ENCODE data around the gene CYTIP.

- TF ChIP-seq GATA3 (IDR thresholded peaks at IDR 0.05; ENCODE audit: low read depth, low read length) (no peak), GATA2 (IDR thresholded peaks at IDR 0.05; ENCODE audit: low read depth, low read length) (no peak)
Measured at GRCh38 chr2:157487747-157488146, 43.9 kb upstream of the CYTIP start.

Data from SH-SY5Y (cell line).